Upper lobe of right lung (tissue), 1 donor: ENCODE data around the gene ATP5MC2. TPM values are rescaled to one million over a fixed set of nuclear protein-coding genes. Genes with fewer than 3 reads are reported as not detected.
A peak's percentile ranks its signal among the peaks of the same experiment; 100 is the strongest.

Experiments
- ATAC-seq: fragments of 200-7000 bp; cut with Tn5 transposase; one replicate; pipeline ENCODE4 v1.9.1; 2020; ENCODE audit warnings: mild to moderate bottlenecking, moderate library complexity
- DNase-seq: peaks from one replicate; pipeline ENCODE4 v3.0.0-alpha.2; 2020
- H3K27ac ChIP-seq: fragments of 200-600 bp; one replicate; pipeline ENCODE4 v1.8.0; 2022
- H3K27me3 ChIP-seq: fragments of 200-600 bp; one replicate; pipeline ENCODE4 v1.8.0; 2022; ENCODE audit warnings: mild to moderate bottlenecking
- H3K36me3 ChIP-seq: fragments of 200-600 bp; one replicate; pipeline ENCODE4 v1.8.0; 2022
- H3K4me1 ChIP-seq: fragments of 200-600 bp; one replicate; pipeline ENCODE4 v1.8.0; 2022
- H3K4me3 ChIP-seq: fragments of 200-600 bp; one replicate; pipeline ENCODE4 v1.8.0; 2022; ENCODE audit warnings: mild to moderate bottlenecking
- H3K9me3 ChIP-seq: fragments of 200-600 bp; one replicate; pipeline ENCODE4 v1.8.0; 2022
- CTCF ChIP-seq: fragments of 200-600 bp; IDR thresholded peaks from one replicate; pipeline ENCODE4 v1.8.0; 2022; ENCODE audit warnings: antibody characterized with exemption
- intact Hi-C: fragments of 100-400 bp; cut with DNase I; formaldehyde crosslinking; loops from one replicate; pipeline ENCODE4 v1.11.0; 2022
- total RNA-seq: library from RNA; stranded (reverse); fragmentation: NEBNext Ultra II Directional; extraction: Animal tissue kit (Norgen Biotek cat#: 25700); gene quantifications from one replicate; pipeline ENCODE4 v1.2.1, GENCODE V29; 2021
- donor health status: DM: no; HTN: yes; CAD: no; lungs with severe emphysema.

Gene ATP5MC2
- total RNA-seq, 1 donor from 2014 or later, result 236 TPM

DNA sequence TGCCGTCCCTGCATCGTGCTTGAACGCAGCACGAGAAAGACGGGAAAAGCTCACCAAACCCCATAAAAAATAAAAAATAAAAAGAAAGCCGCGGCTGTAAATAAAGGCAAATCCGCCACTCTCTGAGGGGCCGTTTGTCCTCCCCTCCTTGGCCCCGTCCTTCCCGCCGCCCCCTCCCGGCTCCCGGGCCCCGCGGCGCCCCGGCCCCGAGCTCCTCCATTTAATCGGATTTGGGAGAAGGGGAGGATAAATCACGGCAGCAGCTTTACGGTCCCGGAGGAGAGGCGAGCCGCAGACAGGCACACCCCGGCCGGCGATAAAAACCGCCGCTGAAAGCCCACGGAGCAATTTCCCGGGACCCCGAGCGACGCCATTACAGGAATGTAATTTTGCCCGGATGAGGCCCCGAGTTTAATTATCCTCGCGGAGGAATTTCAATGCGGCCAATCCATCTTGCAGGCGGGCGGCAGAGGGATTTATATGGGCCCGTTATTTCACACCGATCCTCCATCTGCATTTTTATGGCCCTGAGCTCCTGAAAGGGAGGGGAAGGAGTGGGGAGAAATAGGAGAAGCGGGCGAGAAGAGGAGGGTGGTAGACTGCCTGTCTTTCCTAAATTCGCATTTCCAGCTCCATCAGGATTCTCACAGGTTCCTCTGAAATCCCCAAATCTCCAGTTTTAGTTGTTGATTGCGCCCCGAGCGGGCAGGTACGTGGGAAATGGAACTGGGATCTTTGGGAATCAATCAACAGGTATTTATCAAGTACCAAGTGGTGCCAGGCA is 1.3 kb upstream of the ATP5MC2 start:
- peak overlapping the region; percentile 93 for H3K27ac ChIP-seq
- H3K4me1 ChIP-seq, result peaks cover 19% of the 10 kb centered on the region
- H3K27me3 ChIP-seq, result no peaks in the 10 kb centered on the region
- no peak for TF ChIP-seq CTCF
- ATAC-seq (no peak), DNase-seq (peak; percentile 69)
- peak overlapping the region; percentile 83 for H3K4me3 ChIP-seq
- intact Hi-C loops, result no loop called here
- H3K36me3 ChIP-seq, result peaks cover 20% of the 10 kb centered on the region
- H3K9me3 ChIP-seq, result no peaks in the 10 kb centered on the region

- peaks cover 19% of the 10 kb centered on the region for H3K4me1 ChIP-seq
- H3K4me3 ChIP-seq, result peak overlapping the region; percentile 83
Observed at GRCh38 chr12:53676656-53677015, 753 bp upstream of the ATP5MC2 start.

GRCh38 chr12:53674977-53675700 is 744 bp downstream of the ATP5MC2 start:
- no peaks in the 10 kb centered on the region for H3K9me3 ChIP-seq
- DNase-seq, result no peak
- peaks cover 40% of the 10 kb centered on the region for H3K36me3 ChIP-seq
- no peak for TF ChIP-seq CTCF
- no peaks in the 10 kb centered on the region for H3K27me3 ChIP-seq
- no peak for ATAC-seq
- H3K27ac ChIP-seq, result peak overlapping the region; percentile 93
- peaks cover 19% of the 10 kb centered on the region for H3K4me1 ChIP-seq
- intact Hi-C loops, result loop anchor here (5.0 kb wide), 1 partner anchor 128 kb away; no protein-coding TSS in a partner anchor
- H3K4me3 ChIP-seq, result peak overlapping the region; percentile 83

More at GRCh38 chr12:53676656-53677015, 753 bp upstream of the ATP5MC2 start:
- Histone ChIP-seq H3K27me3 (no peaks in the 10 kb centered on the region), H3K36me3 (peaks cover 25% of the 10 kb centered on the region), H3K9me3 (no peaks in the 10 kb centered on the region), H3K27ac (peak overlapping the region; percentile 93)
- DNase-seq, result peak; percentile 73
- intact Hi-C loops, result no loop called here
- peak; percentile 23 for ATAC-seq
- no peak for TF ChIP-seq CTCF

- Histone ChIP-seq H3K4me1 (peaks cover 8% of the 10 kb centered on the region), H3K27me3 (no peaks in the 10 kb centered on the region), H3K9me3 (no peaks in the 10 kb centered on the region), H3K36me3 (peaks cover 81% of the 10 kb centered on the region), H3K27ac (no peak overlapping the region), H3K4me3 (no peak overlapping the region)
- ATAC-seq, result no peak
- DNase-seq, result no peak
- TF ChIP-seq CTCF, result no peak
- intact Hi-C loops, result loop anchor here (5.0 kb wide), 1 partner anchor 124 kb away; no protein-coding TSS in a partner anchor
Observed at GRCh38 chr12:53670971-53671370, 4.9 kb downstream of the ATP5MC2 start.

- no peak overlapping the region for H3K4me3 ChIP-seq
- intact Hi-C loops, result loop anchor here (5.0 kb wide), 1 partner anchor 123 kb away; no protein-coding TSS in a partner anchor
- H3K4me1 ChIP-seq, result peaks cover 8% of the 10 kb centered on the region
- TF ChIP-seq CTCF, result no peak
- no peaks in the 10 kb centered on the region for H3K27me3 ChIP-seq
- DNase-seq, result no peak
- ATAC-seq, result no peak
- H3K36me3 ChIP-seq, result peaks cover 87% of the 10 kb centered on the region
- no peak overlapping the region for H3K27ac ChIP-seq
- no peaks in the 10 kb centered on the region for H3K9me3 ChIP-seq
Observed at GRCh38 chr12:53670308-53670707, 5.6 kb downstream of the ATP5MC2 start.
